GM12874 (cell line): Measurements from ENCODE around the gene SH3YL1.

Experiments
- TF ChIP-seq, protein P1 (sequence below): IDR thresholded peaks from 2 replicates; pipeline ENCODE4 v1.5.1; 2011; ENCODE audit warnings: low read depth, mild to moderate bottlenecking, control low read depth, low read length, moderate library complexity; ENCODE audit not compliant: insufficient read depth

The SH3YL1 gene

DNA sequence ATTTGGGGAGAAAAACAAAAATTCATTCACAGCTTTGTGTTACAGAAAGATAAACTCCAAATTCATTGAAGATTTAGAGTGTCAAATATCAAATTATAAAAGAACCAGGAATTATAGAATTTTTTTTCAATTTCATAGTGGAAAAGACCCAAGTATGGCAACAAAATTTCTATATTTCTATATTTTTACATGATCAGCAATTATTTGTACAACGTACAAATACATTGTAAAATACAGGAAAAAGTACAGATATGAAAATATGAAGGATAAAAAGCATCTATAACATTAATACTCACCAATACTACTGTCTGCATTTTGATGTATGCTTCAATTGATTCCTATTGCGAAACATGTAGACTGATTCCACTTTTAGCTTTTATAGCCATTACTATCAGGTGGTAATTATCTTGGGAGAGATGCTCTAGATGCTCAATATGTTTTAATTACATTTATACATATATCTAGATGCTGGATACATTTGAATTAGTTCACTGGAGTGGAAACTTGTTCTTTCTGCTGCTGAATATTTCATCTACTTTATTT, 4.0 kb downstream of the SH3YL1 start:
- TF ChIP-seq, protein P1, sequence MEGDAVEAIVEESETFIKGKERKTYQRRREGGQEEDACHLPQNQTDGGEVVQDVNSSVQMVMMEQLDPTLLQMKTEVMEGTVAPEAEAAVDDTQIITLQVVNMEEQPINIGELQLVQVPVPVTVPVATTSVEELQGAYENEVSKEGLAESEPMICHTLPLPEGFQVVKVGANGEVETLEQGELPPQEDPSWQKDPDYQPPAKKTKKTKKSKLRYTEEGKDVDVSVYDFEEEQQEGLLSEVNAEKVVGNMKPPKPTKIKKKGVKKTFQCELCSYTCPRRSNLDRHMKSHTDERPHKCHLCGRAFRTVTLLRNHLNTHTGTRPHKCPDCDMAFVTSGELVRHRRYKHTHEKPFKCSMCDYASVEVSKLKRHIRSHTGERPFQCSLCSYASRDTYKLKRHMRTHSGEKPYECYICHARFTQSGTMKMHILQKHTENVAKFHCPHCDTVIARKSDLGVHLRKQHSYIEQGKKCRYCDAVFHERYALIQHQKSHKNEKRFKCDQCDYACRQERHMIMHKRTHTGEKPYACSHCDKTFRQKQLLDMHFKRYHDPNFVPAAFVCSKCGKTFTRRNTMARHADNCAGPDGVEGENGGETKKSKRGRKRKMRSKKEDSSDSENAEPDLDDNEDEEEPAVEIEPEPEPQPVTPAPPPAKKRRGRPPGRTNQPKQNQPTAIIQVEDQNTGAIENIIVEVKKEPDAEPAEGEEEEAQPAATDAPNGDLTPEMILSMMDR = no peak

GRCh38 chr2:258933-259332, 4.9 kb downstream of the SH3YL1 start:
- TF ChIP-seq, protein P1 = no peak

DNA sequence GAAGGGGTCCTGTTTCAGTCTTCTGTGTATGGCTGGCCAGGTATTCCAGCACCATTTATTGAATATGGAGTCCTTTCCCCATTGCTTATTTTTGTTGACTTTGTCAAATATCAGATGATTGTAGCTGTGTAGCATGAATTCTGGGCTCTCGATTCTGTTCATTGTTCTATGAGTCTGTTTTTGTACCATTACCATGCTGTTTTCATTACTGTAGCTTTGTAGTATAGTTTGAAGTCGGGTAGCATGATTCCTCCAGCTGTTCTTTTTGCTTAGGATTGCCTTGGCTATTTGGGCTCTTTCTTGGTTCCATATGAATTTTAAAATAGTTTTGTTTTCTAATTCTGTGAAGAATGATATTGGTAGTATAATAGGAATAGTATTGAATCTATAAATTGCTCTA, 6.0 kb downstream of the SH3YL1 start:
- TF ChIP-seq, protein P1 = no peak

DNA sequence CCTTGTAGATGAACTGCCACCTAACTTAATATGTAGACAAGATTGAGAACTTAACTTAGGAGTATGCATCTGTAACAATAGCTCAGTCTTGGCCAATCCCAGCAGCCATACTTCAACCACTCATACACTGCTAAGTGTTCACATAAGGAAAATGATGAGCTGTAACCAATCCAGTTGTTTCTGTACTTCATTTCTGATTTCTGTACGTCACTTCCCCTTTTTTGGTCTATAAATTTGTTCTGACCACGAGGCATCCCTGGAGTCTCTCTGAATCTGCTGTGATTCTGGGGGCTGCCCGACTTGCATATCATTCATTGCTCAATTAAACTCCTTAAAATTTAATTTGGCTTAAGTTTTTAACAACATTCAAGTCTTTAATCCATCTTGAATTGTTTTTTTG, 6.4 kb downstream of the SH3YL1 start:
- TF ChIP-seq, protein P1 = no peak

GRCh38 chr2:256094-256493, 7.7 kb downstream of the SH3YL1 start:
- TF ChIP-seq, protein P1 = no peak

GRCh38 chr2:255195-255594, 8.6 kb downstream of the SH3YL1 start:
- TF ChIP-seq, protein P1 = no peak

DNA sequence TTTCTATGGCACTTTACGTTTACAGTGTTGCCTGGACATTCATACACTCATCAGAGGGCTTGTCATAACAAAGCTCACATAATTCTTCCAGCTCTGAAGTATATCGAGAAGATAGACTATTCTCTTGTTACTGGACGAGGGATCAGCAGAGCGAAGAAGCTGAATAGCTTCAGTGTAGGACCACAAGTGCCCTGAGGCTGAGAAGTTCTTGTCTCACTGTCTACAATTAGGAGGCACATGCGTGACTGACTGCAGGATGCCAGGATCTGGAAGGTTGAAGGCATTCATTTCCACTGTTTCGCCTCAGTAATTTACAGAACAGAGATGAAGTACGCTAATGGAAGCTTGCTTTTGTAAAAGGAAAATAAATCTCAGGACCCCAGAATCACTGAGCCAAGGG, 9.6 kb downstream of the SH3YL1 start:
- TF ChIP-seq, protein P1 = no peak
